Gastrocnemius medialis (tissue), 4 donors: ENCODE results near the gene ASB15. TPM values are rescaled to one million over a fixed set of nuclear protein-coding genes. Genes with fewer than 3 reads are reported as not detected.

Experiments used
- ATAC-seq, 2 donors: fragments of 150-250 bp; one replicate each; pipeline ENCODE4 v1.9.1; 2016
- DNase-seq, 2 donors: peaks; one replicate each; pipeline ENCODE4 v3.0.0-alpha.2; 2019
- H3K27ac ChIP-seq, 4 donors: fragments of 200-600 bp; sonication (generic); 1 replicate in 1 of 4; 2 replicates in 3 of 4; pipeline ENCODE4 v1.5.1; 2016 to 2018; ENCODE audit warnings: mild to moderate bottlenecking in 2 of 4, moderate library complexity in 1 of 4
- H3K27me3 ChIP-seq, 3 donors: fragments of 200-600 bp; sonication (generic) in 2 of 3; 1 replicate in 1 of 3; 2 replicates in 2 of 3; pipeline versions ENCODE4 v1.5.1 to v1.6.0; 2016 to 2019; ENCODE audit warnings: mild to moderate bottlenecking in 1 of 3, moderate library complexity in 1 of 3
- H3K36me3 ChIP-seq, 2 donors: fragments of 200-600 bp; sonication (generic) in 1 of 2; one replicate each; pipeline ENCODE4 v1.5.1; 2017 to 2018
- H3K4me1 ChIP-seq, 2 donors: fragments of 200-600 bp; sonication (generic) in 1 of 2; one replicate each; pipeline ENCODE4 v1.5.1; 2016 to 2017; ENCODE audit warnings: mild to moderate bottlenecking in 2 of 2
- H3K4me3 ChIP-seq, 4 donors: fragments of 200-600 bp; sonication (generic) in 3 of 4; 1 replicate in 1 of 4; 2 replicates in 3 of 4; pipeline ENCODE4 v1.5.1; 2016 to 2019; ENCODE audit warnings: mild to moderate bottlenecking in 2 of 4
- H3K9me3 ChIP-seq, 3 donors: fragments of 200-600 bp; sonication (generic) in 2 of 3; 1 replicate in 1 of 3; 2 replicates in 2 of 3; pipeline ENCODE4 v1.5.1; 2016 to 2019
- CTCF ChIP-seq, 5 experiments: fragments of 450-650 bp in 3 of 5; fragments of 200-600 bp in 2 of 5; sonication (generic) in 2 of 5; IDR thresholded peaks in 4 of 5; conservative IDR thresholded peaks in 1 of 5; 1 replicate in 4 of 5; 2 replicates in 1 of 5; pipeline ENCODE4 v1.5.1; 2016 to 2019; ENCODE audit warnings: antibody characterized with exemption in 5 of 5, mild to moderate bottlenecking in 3 of 5, moderate library complexity in 3 of 5
- POLR2A ChIP-seq, 2 donors: fragments of 450-650 bp; IDR thresholded peaks; one replicate each; pipeline ENCODE4 v1.6.1; 2017; ENCODE audit warnings: antibody characterized with exemption in 2 of 2, mild to moderate bottlenecking in 2 of 2, moderate library complexity in 2 of 2
- in situ Hi-C, 4 donors: fragments of 200-750 bp; cut with MboI; loops; one replicate each; pipeline versions ENCODE4 v1.15.0 to v1.8.0; 2017; ENCODE audit warnings: low sequenced_read_pairs in 4 of 4
- intact Hi-C: fragments of 100-400 bp; cut with DNase I; formaldehyde crosslinking; loops from one replicate; pipeline ENCODE4 v1.15.1; 2023; ENCODE audit warnings: low total_unique reads
- total RNA-seq, 4 donors: library from RNA; depleted of rRNA; stranded (reverse); fragments of >200 nt; gene quantifications; one replicate each; pipeline versions ENCODE4 v1.1.0 to v1.2.3, GENCODE V29; 2016

ASB15 gene
- total RNA-seq, 4 donors from 2014 or later, result 5.3 to 26.0 (median 10.4) TPM

- DNase-seq, result no peak
- in situ Hi-C loops (loop anchor here in 1 of 4 donors (10.0 kb wide), 1 partner anchor 291 kb away; no protein-coding TSS in a partner anchor), intact Hi-C loops (no loop called here)
- H3K27me3 ChIP-seq, result no peaks in the 10 kb centered on the region
- TF ChIP-seq POLR2A (IDR thresholded peaks at IDR 0.05) (no peak), CTCF (IDR thresholded peaks at IDR 0.05 in 4 of 5, conservative IDR thresholded peaks at IDR 0.05 in 1 of 5) (no peak)
- H3K9me3 ChIP-seq, result no peaks in the 10 kb centered on the region
- H3K27ac ChIP-seq, result no peak overlapping the region
- no peaks in the 10 kb centered on the region for H3K36me3 ChIP-seq
- peaks cover 4 to 6% of the 10 kb centered on the region in 2 donors for H3K4me1 ChIP-seq
- ATAC-seq, result no peak
- no peak overlapping the region for H3K4me3 ChIP-seq
Measured at GRCh38 chr7:123573341-123573740, 28.3 kb upstream of the ASB15 start.

DNA sequence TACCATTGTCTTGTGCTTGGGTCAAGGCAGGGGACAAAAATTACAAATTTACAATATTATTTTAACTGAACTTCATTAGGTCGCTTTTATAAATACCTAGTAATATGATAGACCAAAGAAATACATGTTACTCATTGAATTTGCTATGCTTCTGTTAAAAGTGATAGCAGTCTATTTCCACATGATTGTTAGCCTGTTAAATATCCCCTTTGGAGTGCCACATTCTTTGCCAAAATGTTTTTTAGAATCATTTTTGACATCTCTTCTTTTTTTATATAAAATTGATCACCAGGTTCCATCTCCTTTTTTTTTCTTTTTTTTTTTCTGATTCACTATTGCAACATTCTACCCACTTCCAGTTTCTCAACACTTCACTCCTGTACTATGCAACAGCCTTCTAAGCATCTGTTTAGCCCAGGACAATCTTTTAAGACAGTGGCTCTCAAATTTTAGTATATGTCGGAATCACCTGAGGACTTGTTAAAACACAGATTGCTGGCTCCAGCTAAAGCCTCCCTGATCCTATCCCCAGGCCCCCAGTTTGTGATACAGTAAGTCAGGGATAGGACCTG lies 27.6 kb upstream of the ASB15 start:
- intact Hi-C loops (no loop called here), in situ Hi-C loops (loop anchor here in 1 of 4 donors (10.0 kb wide), 1 partner anchor 291 kb away; no protein-coding TSS in a partner anchor)
- no peak for TF ChIP-seq POLR2A (IDR thresholded peaks at IDR 0.05)
- TF ChIP-seq CTCF (IDR thresholded peaks at IDR 0.05 in 4 of 5, conservative IDR thresholded peaks at IDR 0.05 in 1 of 5), result no peak
- DNase-seq (no peak), ATAC-seq (no peak)
- no peaks in the 10 kb centered on the region for H3K36me3 ChIP-seq
- H3K4me1 ChIP-seq, result peaks cover 4 to 6% of the 10 kb centered on the region in 2 donors
- no peaks in the 10 kb centered on the region for H3K27me3 ChIP-seq
- H3K27ac ChIP-seq, result no peak overlapping the region
- H3K4me3 ChIP-seq, result no peak overlapping the region
- H3K9me3 ChIP-seq, result no peaks in the 10 kb centered on the region

DNA sequence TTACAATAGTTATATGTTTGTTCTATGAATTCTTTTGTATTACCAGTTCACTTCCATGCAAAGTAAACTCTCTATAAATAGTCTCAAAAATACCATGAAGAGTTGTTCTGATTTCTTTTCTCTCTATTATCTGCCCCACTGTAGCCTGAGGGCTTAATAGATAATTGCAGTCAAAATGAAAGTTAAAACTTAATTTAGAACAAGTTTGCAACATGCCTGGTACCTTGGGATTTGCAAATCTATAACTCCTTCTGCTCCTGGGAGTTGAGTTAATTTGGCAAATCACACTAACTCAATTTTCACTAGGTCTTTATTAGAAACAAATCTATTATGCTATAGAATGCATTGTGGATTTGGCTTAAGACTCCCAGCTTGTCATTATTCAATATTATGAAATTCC lies 22.2 kb upstream of the ASB15 start:
- no peak overlapping the region for H3K27ac ChIP-seq
- H3K27me3 ChIP-seq, result no peaks in the 10 kb centered on the region
- peaks cover 8 to 23% of the 10 kb centered on the region in 2 donors for H3K4me1 ChIP-seq
- in situ Hi-C loops, result loop anchor here in 2 of 4 donors (10.0 to 25.0 kb wide), 2 partner anchors 283 to 285 kb away; no protein-coding TSS in a partner anchor
- TF ChIP-seq POLR2A (IDR thresholded peaks at IDR 0.05), result no peak
- TF ChIP-seq CTCF (IDR thresholded peaks at IDR 0.05 in 4 of 5, conservative IDR thresholded peaks at IDR 0.05 in 1 of 5), result no peak
- DNase-seq (no peak), ATAC-seq (no peak)
- no peak overlapping the region for H3K4me3 ChIP-seq
- intact Hi-C loops, result no loop called here
- H3K9me3 ChIP-seq, result no peaks in the 10 kb centered on the region
- no peaks in the 10 kb centered on the region for H3K36me3 ChIP-seq

DNA sequence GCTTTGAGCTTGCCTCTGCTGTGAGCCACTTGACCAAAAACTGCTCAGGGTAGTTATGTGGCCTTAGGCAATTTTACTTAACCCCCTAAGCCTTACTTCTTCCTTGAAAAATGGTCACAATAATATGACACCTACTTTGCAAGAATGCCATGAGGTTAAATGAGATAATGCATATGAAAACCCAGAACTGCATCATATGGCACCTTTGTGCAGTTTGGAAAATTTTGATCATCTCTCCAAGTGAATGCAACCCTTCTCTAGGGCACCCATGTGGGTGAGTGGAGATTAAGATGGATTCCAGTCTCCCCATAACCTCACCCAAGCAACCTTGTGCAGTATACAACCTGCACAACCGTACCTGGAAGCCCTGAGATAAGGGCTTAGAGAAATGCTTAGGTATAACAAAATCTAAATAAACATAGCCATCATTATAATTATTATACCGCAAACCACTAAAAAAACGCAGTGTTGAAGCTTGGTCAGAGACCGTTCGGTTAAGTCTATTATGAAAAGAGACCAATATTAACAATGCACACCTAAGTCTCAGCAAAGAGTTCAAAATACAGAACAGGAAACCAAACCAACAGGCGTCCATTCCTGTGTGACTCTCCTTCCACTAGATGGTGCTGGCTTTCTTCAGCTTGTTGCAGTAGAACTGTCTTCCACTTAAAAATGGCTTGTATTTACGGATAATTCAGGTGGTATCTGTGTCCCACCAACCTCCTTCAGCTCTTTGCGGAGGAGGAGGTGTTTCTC lies 21.0 kb upstream of the ASB15 start:
- Histone ChIP-seq H3K36me3 (no peaks in the 10 kb centered on the region), H3K4me3 (peak overlapping the region in 1 of 4 donors; percentile 29), H3K9me3 (no peaks in the 10 kb centered on the region), H3K27me3 (no peaks in the 10 kb centered on the region), H3K27ac (peak overlapping the region; percentile 11 to 71 (median 44)), H3K4me1 (peaks cover 14 to 29% of the 10 kb centered on the region in 2 donors)
- DNase-seq (no peak), ATAC-seq (peak; percentile 85 to 91)
- TF ChIP-seq CTCF (IDR thresholded peaks at IDR 0.05 in 4 of 5, conservative IDR thresholded peaks at IDR 0.05 in 1 of 5), result peak; percentile 45 to 80 (median 54)
- no peak for TF ChIP-seq POLR2A (IDR thresholded peaks at IDR 0.05)
- in situ Hi-C loops (loop anchor here in 3 of 4 donors (5.0 to 25.0 kb wide), 4 partner anchors 122 to 284 kb away; no protein-coding TSS in a partner anchor), intact Hi-C loops (loop anchor here (1.0 to 5.0 kb wide), 5 partner anchors 57 to 292 kb away; partner anchors contain the start of gene WASL)
